Measurements from ENCODE around the gene PIK3CB. TPM values are rescaled to one million over a fixed set of nuclear protein-coding genes. Genes with fewer than 3 reads are reported as not detected.

PIK3CB gene
- total RNA-seq, 1 experiment from 2014 or later = 73.9 TPM

DNA sequence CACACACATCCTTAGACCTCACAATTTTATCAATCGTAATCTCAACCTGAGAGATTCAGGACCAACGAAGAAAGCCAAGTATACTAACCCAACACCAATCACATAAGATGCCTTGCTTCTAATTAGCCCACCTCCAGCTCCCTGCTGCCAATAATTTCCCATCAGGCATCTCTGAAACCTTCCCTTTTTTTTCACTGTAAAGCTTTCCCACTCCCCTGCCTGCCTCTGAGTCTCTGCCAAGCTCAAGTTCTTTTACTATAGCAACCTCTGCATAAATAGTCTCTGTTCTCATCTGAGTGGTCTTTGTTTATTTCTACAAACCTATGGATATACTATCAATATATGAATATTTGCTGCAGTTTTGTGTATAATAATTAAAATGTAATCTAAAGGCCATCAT is 86.5 kb downstream of the PIK3CB start:
- H3K36me3 ChIP-seq (ENCODE audit: control insufficient read depth, insufficient read depth, low read length) = 0 out of 2 replicates have a peak, but pooled peaks cover 2% of the 10 kb centered on the region
- BruUV-seq (replicated peaks) = no TSS peak
- no peak overlapping the region for H3K27ac ChIP-seq (ENCODE audit: low read length)
- H3K4me3 ChIP-seq (ENCODE audit: low read depth in 2 of 2, low read length in 2 of 2) = no peak overlapping the region
- in situ Hi-C loops (cut with HindIII; ENCODE audit: low pct_unique_long_range_greater_than_20kb, low sequenced_read_pairs) (no loop called here), intact Hi-C loops (cut with micrococcal nuclease; ENCODE audit: unreplicated experiment) (no loop called here)
- DNase-seq (ENCODE audit: low read depth, low spot score) (no peak), ATAC-seq (no peak)
- ChIA-PET POLR2A (no interaction called here), CTCF (no interaction called here)
- TF ChIP-seq CTCF (IDR thresholded peaks at IDR 0.05) (no peak), REST (IDR thresholded peaks at IDR 0.05; ENCODE audit: insufficient read depth in 1 of 2, low read depth in 2 of 2, low read length in 1 of 2) (no peak), SIN3A (IDR thresholded peaks at IDR 0.05; ENCODE audit: borderline replicate concordance, insufficient read depth, low read depth, low read length) (no peak), TCF7L2 (IDR thresholded peaks at IDR 0.05; ENCODE audit: low read depth, low read length) (no peak), POLR2AphosphoS5 (IDR thresholded peaks at IDR 0.05; ENCODE audit: low read depth, low read length) (no peak)
- no peaks in the 10 kb centered on the region for H3K4me1 ChIP-seq (ENCODE audit: control insufficient read depth, insufficient read depth, low read length)
- no peaks in the 10 kb centered on the region for H3K27me3 ChIP-seq (ENCODE audit: control insufficient read depth, insufficient read depth, low read length)
- H3K9me3 ChIP-seq (ENCODE audit: control insufficient read depth, insufficient read depth, low read depth, low read length) = 0 out of 2 replicates have a peak, but pooled peaks cover 4% of the 10 kb centered on the region

- TF ChIP-seq REST (IDR thresholded peaks at IDR 0.05; ENCODE audit: insufficient read depth in 1 of 2, low read depth in 2 of 2, low read length in 1 of 2) (no peak), SIN3A (IDR thresholded peaks at IDR 0.05; ENCODE audit: borderline replicate concordance, insufficient read depth, low read depth, low read length) (no peak), CTCF (IDR thresholded peaks at IDR 0.05) (no peak), TCF7L2 (IDR thresholded peaks at IDR 0.05; ENCODE audit: low read depth, low read length) (no peak), POLR2AphosphoS5 (IDR thresholded peaks at IDR 0.05; ENCODE audit: low read depth, low read length) (no peak)
- ChIA-PET CTCF (no interaction called here), POLR2A (no interaction called here)
- H3K4me1 ChIP-seq (ENCODE audit: control insufficient read depth, insufficient read depth, low read length) = no peaks in the 10 kb centered on the region
- in situ Hi-C loops (cut with HindIII; ENCODE audit: low pct_unique_long_range_greater_than_20kb, low sequenced_read_pairs) (no loop called here), intact Hi-C loops (cut with micrococcal nuclease; ENCODE audit: unreplicated experiment) (loop anchor here (1.0 kb wide), 1 partner anchor 168 kb away; no protein-coding TSS in a partner anchor)
- no peak for DNase-seq (ENCODE audit: low read depth, low spot score)
- H3K27me3 ChIP-seq (ENCODE audit: control insufficient read depth, insufficient read depth, low read length) = no peaks in the 10 kb centered on the region
- H3K27ac ChIP-seq (ENCODE audit: low read length) = no peak overlapping the region
- BruUV-seq (replicated peaks) = no TSS peak
- no peak for ATAC-seq
- H3K36me3 ChIP-seq (ENCODE audit: control insufficient read depth, insufficient read depth, low read length) = peaks cover 6% of the 10 kb centered on the region; the same call in 1 of the 2 replicates
- H3K4me3 ChIP-seq (ENCODE audit: low read depth in 2 of 2, low read length in 2 of 2) = no peak overlapping the region
- 0 out of 2 replicates have a peak, but pooled peaks cover 4% of the 10 kb centered on the region for H3K9me3 ChIP-seq (ENCODE audit: control insufficient read depth, insufficient read depth, low read depth, low read length)
Measured at GRCh38 chr3:138747225-138747624, 87.5 kb downstream of the PIK3CB start.
